Left cardiac atrium (tissue), 4 donors: Measurements from ENCODE around the gene TOX3. TPM values are rescaled to one million over a fixed set of nuclear protein-coding genes. Genes with fewer than 3 reads are reported as not detected.

Source experiments
- ATAC-seq, 2 donors: fragments of 200-7000 bp; cut with Tn5 transposase; one replicate each; pipeline ENCODE4 v1.9.1; 2020; ENCODE audit warnings: mild to moderate bottlenecking in 2 of 2, moderate library complexity in 2 of 2
- DNase-seq: peaks from one replicate; pipeline ENCODE4 v3.0.0-alpha.2; 2020
- intact Hi-C, 2 donors: fragments of 100-400 bp; cut with DNase I; formaldehyde crosslinking; loops; one replicate each; pipeline versions ENCODE4 v1.14.1 to v1.15.1; 2022 to 2023
- long read RNA-seq: library from polyadenylated mRNA; unstranded; transcript quantifications from one replicate; pipeline ENCODE4 v2.0.0, GENCODE V29; 2021
- total RNA-seq, 2 donors: library from RNA; stranded (reverse); fragmentation: NEBNext Ultra II Directional; extraction: Animal tissue kit (Norgen Biotek cat#: 25700); gene quantifications; one replicate each; pipeline ENCODE4 v1.2.1, GENCODE V29; 2021
- donor health status: DM: no; HTN: yes; CAD: no.
- donor health status: DM: no; HTN: yes; CAD: no; lungs with severe emphysema.
- donor health status: DM: yes; HTN: yes; CAD: no.
- donor health status: Dilated cardiomyopathy.

The TOX3 gene
- total RNA-seq = not detected
- long read RNA-seq = 0 reads

DNA sequence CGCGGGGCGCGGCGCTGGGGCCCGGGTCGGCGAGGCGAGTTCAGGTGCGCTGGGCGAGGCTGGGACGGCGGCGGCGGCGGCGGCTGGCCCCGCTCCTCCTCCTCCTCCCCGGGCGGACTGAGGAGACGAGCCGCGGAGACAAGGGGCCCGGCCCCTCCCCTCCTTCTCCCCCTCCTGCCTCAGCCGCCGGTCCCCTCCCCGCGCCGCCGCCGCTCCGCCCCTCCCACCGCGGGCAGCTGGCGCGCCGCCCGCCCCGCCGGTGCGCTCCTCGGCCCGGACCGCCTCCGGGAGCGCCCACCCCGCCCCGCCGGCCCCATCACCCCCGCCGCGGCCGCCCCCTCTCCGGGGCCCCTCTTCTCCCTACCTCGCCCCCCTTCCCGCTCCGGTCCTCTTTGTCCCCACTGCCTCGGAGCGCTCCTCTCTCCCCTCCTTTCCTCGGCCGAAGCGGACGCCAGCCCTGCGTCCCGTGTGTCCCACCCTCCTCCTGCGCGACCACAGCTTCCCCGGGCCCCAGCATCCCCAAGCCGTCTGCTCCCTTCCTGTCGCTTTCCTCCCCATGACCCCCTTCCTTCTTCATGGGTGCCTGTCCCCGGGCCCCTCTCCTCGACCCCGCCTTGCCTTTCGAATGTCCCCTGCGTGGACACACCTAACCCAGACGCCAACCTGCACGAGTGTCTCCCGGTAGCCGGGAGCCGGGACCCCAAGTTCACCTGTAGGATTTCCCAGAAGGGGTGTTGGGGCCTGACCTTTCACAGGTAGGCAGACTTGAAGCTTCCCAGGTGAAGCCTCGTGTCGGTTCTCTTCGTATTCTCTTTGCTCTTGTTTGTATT, at the start of gene TOX3:
Gene TOX3, minus strand, starts transcription at position 140 of the 830 bp plus-strand sequence. CDS start 420 bp downstream, outside the sequence.
- DNase-seq (no peak), ATAC-seq (no peak)
- intact Hi-C loops = no loop called here

DNA sequence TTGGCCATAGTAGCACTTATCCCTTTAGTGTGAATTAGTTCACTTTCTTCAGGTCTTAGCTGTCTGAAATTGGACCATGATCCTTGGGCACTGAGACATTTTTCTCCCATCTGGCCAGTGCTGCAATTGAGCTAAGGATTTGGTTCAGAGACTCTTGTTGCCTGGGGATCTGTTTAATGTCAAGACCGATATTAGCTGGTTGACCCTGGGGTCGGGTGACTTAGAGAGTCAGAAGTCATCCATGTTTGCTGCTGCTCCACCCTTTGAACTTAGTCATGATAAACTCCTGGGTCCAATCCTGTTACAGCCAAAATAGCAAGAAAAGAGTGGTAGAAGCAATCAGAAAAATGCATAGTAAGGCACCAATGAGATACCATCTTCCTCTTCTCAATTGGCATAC, 45.8 kb upstream of the TOX3 start:
- DNase-seq (no peak), ATAC-seq (no peak)
- intact Hi-C loops = no loop called here

DNA sequence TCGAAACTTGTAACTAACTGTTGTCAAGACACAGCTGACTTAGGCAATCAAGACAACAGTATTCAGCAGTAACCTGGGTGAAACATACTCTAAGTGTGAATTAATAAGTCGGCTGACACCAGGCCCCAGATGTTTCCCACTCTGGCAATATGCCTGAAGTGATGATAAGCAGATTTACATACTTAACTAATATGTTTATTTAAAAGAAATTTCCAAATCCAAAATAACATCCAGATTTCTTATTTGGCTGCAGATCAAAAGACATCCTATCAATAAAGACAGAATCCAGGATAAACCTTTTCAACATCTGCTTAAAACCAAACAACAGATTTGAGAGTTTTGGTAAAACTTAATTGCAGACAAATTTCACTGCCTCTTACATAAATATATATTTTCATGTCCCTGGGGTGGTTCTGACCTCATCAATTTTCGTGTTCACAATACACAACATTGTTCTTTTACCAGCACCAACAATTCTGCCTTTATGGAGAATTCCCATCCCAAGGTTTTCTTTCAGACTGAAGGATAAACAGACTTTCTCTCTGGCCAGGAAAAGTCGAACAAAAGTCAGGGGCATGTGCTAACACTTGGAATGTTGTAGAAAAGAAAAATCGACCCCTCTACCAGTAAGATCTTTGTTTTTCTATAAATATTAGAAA, 45.1 kb upstream of the TOX3 start:
- no peak for ATAC-seq
- no peak for DNase-seq
- intact Hi-C loops = no loop called here

GRCh38 chr16:52591471-52591870, 44.5 kb upstream of the TOX3 start:
- intact Hi-C loops = no loop called here
- no peak for DNase-seq
- ATAC-seq = no peak

DNA sequence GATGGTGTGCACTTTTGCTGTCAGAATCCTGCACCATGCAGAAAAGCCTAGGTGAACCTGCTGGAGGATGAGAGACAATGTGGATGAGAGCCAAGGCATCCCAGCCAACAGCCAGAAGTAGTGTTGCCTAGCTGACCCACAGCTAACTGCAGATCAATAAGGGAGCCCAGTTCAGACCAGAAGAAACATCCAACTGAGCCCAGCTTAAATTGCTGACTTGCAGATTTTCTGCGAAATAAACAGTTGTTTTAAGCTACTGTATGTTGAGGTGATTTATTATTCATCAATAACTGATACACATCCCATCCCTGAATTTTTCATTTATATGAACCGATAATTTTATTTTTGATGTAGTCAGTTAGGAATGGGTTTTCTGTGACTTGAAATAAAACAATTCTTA, 39.2 kb upstream of the TOX3 start:
- ATAC-seq = no peak
- DNase-seq = no peak
- intact Hi-C loops = no loop called here

DNA sequence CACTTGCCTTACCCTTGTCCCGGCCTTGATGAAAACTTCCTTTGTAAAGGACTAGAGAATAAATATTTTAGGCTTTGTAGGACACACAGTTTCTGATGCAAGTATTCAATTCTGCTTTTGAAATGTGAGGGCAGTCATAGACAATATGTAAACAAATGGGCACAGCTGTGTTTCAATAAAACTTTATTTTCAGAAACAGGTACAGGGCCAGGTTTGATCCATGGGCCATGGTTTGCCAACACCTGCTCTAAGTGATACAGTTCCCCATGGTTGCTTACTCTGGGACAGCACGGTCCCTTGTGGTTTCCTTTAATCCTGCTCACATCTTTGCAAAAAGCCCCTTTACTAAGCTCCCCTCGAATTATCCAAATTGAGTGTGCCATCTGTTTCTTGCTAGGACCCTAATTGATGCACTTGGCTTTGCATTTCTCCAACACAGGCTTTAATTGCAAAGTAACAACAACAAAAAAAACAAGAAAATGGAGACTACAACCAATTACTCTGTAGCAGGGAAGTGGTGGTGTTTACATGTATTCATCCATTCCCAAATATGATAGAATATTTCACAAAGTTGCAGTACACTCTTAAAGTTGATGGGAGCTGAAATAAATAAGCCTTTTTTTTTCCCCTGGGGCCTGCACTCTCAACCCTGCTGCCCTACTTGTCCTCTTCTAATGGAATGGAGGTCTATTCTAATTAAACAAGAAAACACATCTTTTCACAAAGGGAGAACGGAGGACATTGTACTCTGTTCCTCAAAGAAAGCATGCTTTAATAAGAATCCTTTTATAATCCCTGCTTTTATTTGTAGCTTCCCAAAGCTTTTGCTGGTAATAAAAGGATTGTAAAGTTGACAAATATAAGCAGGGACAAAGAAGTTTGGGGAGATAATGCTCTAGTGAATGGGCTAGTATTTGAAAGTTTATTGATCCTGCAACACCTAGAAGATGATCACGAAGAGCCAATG, 37.7 kb upstream of the TOX3 start:
- DNase-seq (no peak), ATAC-seq (no peak)
- intact Hi-C loops = no loop called here

- intact Hi-C loops = no loop called here
- ATAC-seq (no peak), DNase-seq (no peak)
These were observed 34.6 kb upstream of the TOX3 start for GRCh38 chr16:52581530-52581929.

DNA sequence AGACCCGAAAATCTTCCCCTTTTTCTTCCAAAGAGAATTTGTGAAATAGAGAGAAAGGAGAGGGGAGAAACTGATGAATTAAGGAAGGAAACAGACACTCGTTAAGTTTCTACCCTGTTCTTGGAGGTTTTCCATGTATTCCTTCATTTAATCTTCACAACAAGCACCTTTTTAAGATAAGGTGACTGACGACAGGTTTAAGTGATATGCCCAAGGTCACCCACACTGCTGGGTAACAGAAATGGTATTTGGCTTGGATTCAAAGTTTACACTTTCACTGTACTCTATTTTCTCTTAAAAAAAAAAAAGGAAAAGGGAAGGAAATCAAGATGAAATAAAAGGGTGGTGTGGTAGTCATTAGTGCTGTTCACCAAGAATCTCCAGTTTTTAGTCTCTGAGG, 33.5 kb upstream of the TOX3 start:
- ATAC-seq (no peak), DNase-seq (no peak)
- intact Hi-C loops = no loop called here

- intact Hi-C loops = no loop called here
- ATAC-seq = no peak
- DNase-seq = no peak
These were observed 32.0 kb upstream of the TOX3 start for GRCh38 chr16:52578829-52579498.

GRCh38 chr16:52578007-52578828, 31.3 kb upstream of the TOX3 start:
- intact Hi-C loops = no loop called here
- no peak for ATAC-seq
- no peak for DNase-seq

DNA sequence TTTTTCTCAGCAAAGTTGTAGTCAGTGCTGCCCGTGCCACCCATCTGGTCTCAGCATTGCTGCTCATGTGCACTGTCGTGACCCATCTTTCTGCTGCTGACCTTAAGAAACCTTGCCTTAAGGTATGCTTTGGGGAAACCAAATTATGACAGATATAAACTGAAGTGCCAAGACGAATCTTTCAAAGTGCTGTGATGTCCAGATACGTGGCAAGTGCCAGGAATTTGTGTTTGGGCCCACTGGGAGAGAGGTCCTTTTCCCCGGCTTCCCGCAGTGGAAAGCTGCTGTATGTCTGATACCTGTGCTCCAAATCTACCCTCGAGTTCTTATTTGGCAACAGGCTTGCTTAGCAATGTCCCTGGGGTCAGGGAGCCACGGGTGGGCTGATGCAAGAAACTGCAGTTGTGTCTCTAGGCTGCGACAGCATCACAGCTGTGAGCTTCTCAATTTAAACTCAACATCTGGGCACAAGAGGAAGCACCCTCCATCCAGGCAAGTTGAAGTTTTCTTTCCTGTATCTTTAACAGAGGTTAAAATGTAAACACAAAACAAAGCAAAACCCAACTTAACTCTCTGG, 30.3 kb upstream of the TOX3 start:
- intact Hi-C loops = no loop called here
- DNase-seq (no peak), ATAC-seq (no peak)

GRCh38 chr16:52573365-52574299, 26.7 kb upstream of the TOX3 start:
- intact Hi-C loops = no loop called here
- no peak for DNase-seq
- no peak for ATAC-seq

- intact Hi-C loops = no loop called here
- DNase-seq = no peak
- ATAC-seq = no peak
These were observed 25.7 kb upstream of the TOX3 start for GRCh38 chr16:52572656-52573055.

DNA sequence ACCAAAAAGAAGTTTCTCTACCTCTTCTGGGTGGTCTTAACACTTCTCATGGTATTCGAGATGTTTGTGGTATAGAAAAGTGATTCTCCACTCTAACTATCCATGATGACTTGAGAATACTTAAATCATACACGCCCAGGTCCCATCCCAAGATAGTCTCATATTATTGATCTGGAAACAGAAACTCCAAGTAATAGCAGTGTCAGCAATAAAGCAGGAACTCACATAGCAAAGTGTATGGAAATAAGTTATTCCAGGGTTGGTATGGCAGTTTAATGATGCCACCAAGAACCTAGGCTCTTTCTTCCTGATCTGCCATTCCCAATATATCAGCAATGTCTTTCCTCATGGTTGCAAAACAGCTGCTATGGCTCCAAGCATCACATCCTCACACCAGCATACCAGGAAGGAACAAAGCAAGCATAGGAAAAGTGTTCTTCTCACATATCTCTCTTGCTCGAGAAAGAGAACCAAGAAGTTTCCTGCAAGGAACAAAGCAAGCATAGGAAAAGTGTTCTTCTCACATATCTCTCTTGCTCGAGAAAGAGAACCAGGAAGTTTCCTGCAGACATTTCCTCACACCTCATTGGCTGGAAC, 23.6 kb upstream of the TOX3 start:
- intact Hi-C loops = no loop called here
- no peak for ATAC-seq
- no peak for DNase-seq

GRCh38 chr16:52569701-52570100, 22.8 kb upstream of the TOX3 start:
- DNase-seq (no peak), ATAC-seq (no peak)

DNA sequence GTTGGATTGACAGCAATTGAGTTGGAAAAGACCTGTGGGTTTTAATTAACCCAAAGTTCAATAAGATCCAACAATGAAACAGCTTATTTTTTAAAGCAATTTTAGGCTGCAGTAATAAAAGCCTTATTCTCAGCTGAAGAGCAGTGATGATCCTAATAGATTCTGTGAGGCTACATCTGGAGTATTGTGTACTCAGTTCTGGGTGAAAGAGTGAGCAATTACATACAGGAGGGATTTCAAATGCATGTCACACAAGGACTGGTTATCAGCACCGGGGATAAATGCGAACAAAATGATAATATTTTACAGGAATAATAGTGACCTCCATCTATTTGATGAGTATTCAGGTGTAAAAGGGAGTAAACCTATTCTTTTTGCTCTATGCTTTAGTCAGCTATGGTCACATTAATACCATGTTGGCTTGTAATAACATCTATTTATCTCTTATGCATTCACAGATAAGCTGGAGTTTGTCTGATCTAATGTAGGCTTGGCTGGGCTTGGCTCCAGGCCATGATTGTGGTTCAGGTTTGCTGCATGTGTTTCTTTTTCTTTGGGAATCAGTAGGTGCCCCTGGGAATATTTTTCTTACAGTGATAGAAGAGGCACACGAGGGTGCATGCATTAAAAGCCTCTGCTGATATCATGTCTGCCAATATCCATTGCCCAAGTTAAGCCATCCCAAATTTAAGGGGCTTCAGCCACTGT, 22.2 kb upstream of the TOX3 start:
- ATAC-seq (no peak), DNase-seq (no peak)
- intact Hi-C loops = no loop called here

More at GRCh38 chr16:52569701-52570100, 22.8 kb upstream of the TOX3 start:
- intact Hi-C loops = no loop called here
